Kidney (tissue), 14 donors: ENCODE data around the gene TAF5L. TPM values are rescaled to one million over a fixed set of nuclear protein-coding genes. Genes with fewer than 3 reads are reported as not detected.

Experiments
- DNase-seq, 5 donors: peaks; one replicate each; pipeline ENCODE4 v3.0.0-alpha.2; 2013 to 2020
- FAIRE-seq: peaks from 2 replicates; lab custom pipeline; 2012; peaks lifted over from hg19 to GRCh38; lab: Jason Lieb, UNC
- H3K27ac ChIP-seq, 2 donors: one replicate each; pipeline ENCODE4 v1.7.0; 2013; ENCODE audit warnings: low read depth in 2 of 2, low read length in 2 of 2, inconsistent platforms in 1 of 2
- H3K27me3 ChIP-seq: one replicate; pipeline ENCODE4 v1.7.1; 2013; ENCODE audit warnings: low read length, inconsistent platforms; ENCODE audit not compliant: control insufficient read depth, insufficient read depth
- H3K36me3 ChIP-seq, 3 donors: one replicate each; pipeline versions ENCODE4 v1.7.0 to v1.7.1; 2013; ENCODE audit warnings: low read length in 3 of 3, control low read depth in 1 of 3, inconsistent platforms in 1 of 3; ENCODE audit not compliant: insufficient read depth in 3 of 3, control insufficient read depth in 2 of 3
- H3K4me1 ChIP-seq, 3 donors: one replicate each; pipeline versions ENCODE4 v1.7.0 to v1.7.1; 2013; ENCODE audit warnings: low read length in 3 of 3, inconsistent platforms in 1 of 3, low read depth in 1 of 3; ENCODE audit not compliant: control insufficient read depth in 2 of 3, insufficient read depth in 2 of 3
- H3K4me3 ChIP-seq, 3 donors: one replicate each; pipeline versions ENCODE4 v1.7.0 to v1.8.1; 2013; ENCODE audit warnings: low read length in 3 of 3, control low read depth in 1 of 3, inconsistent platforms in 1 of 3
- H3K9ac ChIP-seq, 3 donors: one replicate each; pipeline versions ENCODE4 v1.7.0 to v1.7.1; 2013; ENCODE audit warnings: low read length in 3 of 3, control low read depth in 1 of 3, inconsistent platforms in 1 of 3
- H3K9me3 ChIP-seq, 3 donors: one replicate each; pipeline versions ENCODE4 v1.7.0 to v1.7.1; 2013; ENCODE audit warnings: low read length in 3 of 3, control low read depth in 1 of 3, inconsistent platforms in 1 of 3; ENCODE audit not compliant: control insufficient read depth in 2 of 3, insufficient read depth in 1 of 3
- CTCF ChIP-seq: IDR thresholded peaks from 3 replicates; pipeline ENCODE4 v1.5.1; 2012; ENCODE audit warnings: mild to moderate bottlenecking, moderate library complexity, borderline replicate concordance; ENCODE audit not compliant: insufficient read depth; ENCODE audit errors: extremely low read depth
- intact Hi-C: fragments of 100-400 bp; cut with DNase I; formaldehyde crosslinking; loops from one replicate; pipeline ENCODE4 v1.11.1; 2022
- polyA plus RNA-seq: library from polyadenylated mRNA; stranded (reverse); fragments of 350-450 nt; fragmentation: Illumina TruSeq; extraction: RNeasy Lipid Tissue Mini Kit (QIAGEN cat#74804); gene quantifications from one replicate; pipeline ENCODE4 v1.2.3, GENCODE V29; 2014; ENCODE audit warnings: low read depth, low replicate concordance; ENCODE audit not compliant: insufficient read depth
- total RNA-seq: library from RNA; stranded (reverse); fragmentation: NEBNext Ultra II Directional; extraction: Animal tissue kit (Norgen Biotek cat#: 25700); gene quantifications from one replicate; pipeline ENCODE4 v1.2.1, GENCODE V29; 2021
- donor health status: control.
- donor health status: control.
- donor health status: control.
- donor health status: control.
- donor health status: control.
- donor health status: DM: yes; HTN: yes; CAD: no.
- donor health status: Normal renal cell carcinoma (clear cell type).

Gene TAF5L
- total and polyA plus RNA-seq, 2 donors from 2014 or later = 7.1 to 19.6 TPM

GRCh38 chr1:229672246-229672645, 46.3 kb upstream of the TAF5L start:
- FAIRE-seq (no peak), DNase-seq (no peak)
- intact Hi-C loops = no loop called here
- Histone ChIP-seq H3K9ac (no peak overlapping the region), H3K9me3 (no peaks in the 10 kb centered on the region), H3K4me1 (no peaks in the 10 kb centered on the region), H3K4me3 (no peak overlapping the region), H3K27me3 (no peaks in the 10 kb centered on the region), H3K36me3 (no peaks in the 10 kb centered on the region), H3K27ac (no peak overlapping the region)
- TF ChIP-seq CTCF = no peak

GRCh38 chr1:229671310-229671709, 45.4 kb upstream of the TAF5L start:
- Histone ChIP-seq H3K36me3 (no peaks in the 10 kb centered on the region), H3K27me3 (no peaks in the 10 kb centered on the region), H3K4me1 (no peaks in the 10 kb centered on the region), H3K9ac (no peak overlapping the region), H3K4me3 (no peak overlapping the region), H3K9me3 (no peaks in the 10 kb centered on the region), H3K27ac (no peak overlapping the region)
- no peak for DNase-seq
- no peak for TF ChIP-seq CTCF
- no peak for FAIRE-seq
- intact Hi-C loops = no loop called here

GRCh38 chr1:229669333-229669732, 43.4 kb upstream of the TAF5L start:
- DNase-seq (no peak), FAIRE-seq (no peak)
- intact Hi-C loops = loop anchor here (10.0 kb wide), 1 partner anchor 645 kb away; no protein-coding TSS in a partner anchor
- no peak overlapping the region for H3K4me3 ChIP-seq
- H3K4me1 ChIP-seq = no peaks in the 10 kb centered on the region
- no peak overlapping the region for H3K9ac ChIP-seq
- H3K9me3 ChIP-seq = no peaks in the 10 kb centered on the region
- no peaks in the 10 kb centered on the region for H3K27me3 ChIP-seq
- TF ChIP-seq CTCF = no peak
- no peaks in the 10 kb centered on the region for H3K36me3 ChIP-seq
- no peak overlapping the region for H3K27ac ChIP-seq

- FAIRE-seq = no peak
- intact Hi-C loops = loop anchor here (10.0 kb wide), 1 partner anchor 648 kb away; no protein-coding TSS in a partner anchor
- no peak for TF ChIP-seq CTCF
Observed at GRCh38 chr1:229666585-229666984, 40.7 kb upstream of the TAF5L start.

More at GRCh38 chr1:229666585-229666984, 40.7 kb upstream of the TAF5L start:
- H3K9me3 ChIP-seq = no peaks in the 10 kb centered on the region
- H3K4me1 ChIP-seq = no peaks in the 10 kb centered on the region
- H3K27me3 ChIP-seq = no peaks in the 10 kb centered on the region
- H3K36me3 ChIP-seq = no peaks in the 10 kb centered on the region
- no peak overlapping the region for H3K27ac ChIP-seq
- no peak overlapping the region for H3K4me3 ChIP-seq
- DNase-seq = no peak
- no peak overlapping the region for H3K9ac ChIP-seq
